ENCODE data around the gene MAU2. TPM values are rescaled to one million over a fixed set of nuclear protein-coding genes. Genes with fewer than 3 reads are reported as not detected.

MAU2 gene
- polyA plus RNA-seq, 1 donor from 2014 or later, result 48.3 TPM

- TF ChIP-seq REST (IDR thresholded peaks at IDR 0.05; ENCODE audit: borderline replicate concordance), result no peak
- no peak overlapping the region for H2AFZ ChIP-seq (ENCODE audit: low read depth, low read length)
- H3K9me3 ChIP-seq (ENCODE audit: low read length), result no peaks in the 10 kb centered on the region
- no peaks in the 10 kb centered on the region for H3F3A ChIP-seq (ENCODE audit: insufficient read depth, low read length, poor library complexity, severe bottlenecking)
- H3K27ac ChIP-seq (ENCODE audit: low read length), result no peak overlapping the region
- H3K9ac ChIP-seq (ENCODE audit: low read length), result no peak overlapping the region
- no peak overlapping the region for H3K4me2 ChIP-seq (ENCODE audit: low read length)
- no peaks in the 10 kb centered on the region for H4K20me1 ChIP-seq (ENCODE audit: insufficient read depth)
- H3K4me3 ChIP-seq (ENCODE audit: low read length), result no peak overlapping the region
- no peaks in the 10 kb centered on the region for H3K79me2 ChIP-seq (replicated peaks; ENCODE audit: insufficient read depth, low read length)
- no peaks in the 10 kb centered on the region for H3K27me3 ChIP-seq (ENCODE audit: insufficient read depth, low read depth, low read length)
- H3K36me3 ChIP-seq (ENCODE audit: insufficient read depth, low read length), result no peaks in the 10 kb centered on the region
- H3K9me2 ChIP-seq (ENCODE audit: insufficient read depth, low read length), result no peaks in the 10 kb centered on the region
These were observed 14.3 kb downstream of the MAU2 start for GRCh38 chr19:19334989-19335344.

- Histone ChIP-seq H3K36me3 (ENCODE audit: insufficient read depth, low read length) (no peaks in the 10 kb centered on the region), H3K4me3 (ENCODE audit: low read length) (no peak overlapping the region), H3K9me3 (ENCODE audit: low read length) (no peaks in the 10 kb centered on the region), H4K20me1 (ENCODE audit: insufficient read depth) (no peaks in the 10 kb centered on the region), H3K27ac (ENCODE audit: low read length) (no peak overlapping the region), H3F3A (ENCODE audit: insufficient read depth, low read length, poor library complexity, severe bottlenecking) (no peaks in the 10 kb centered on the region), H3K9me2 (ENCODE audit: insufficient read depth, low read length) (no peaks in the 10 kb centered on the region), H3K4me2 (ENCODE audit: low read length) (no peak overlapping the region), H2AFZ (ENCODE audit: low read depth, low read length) (no peak overlapping the region), H3K27me3 (ENCODE audit: insufficient read depth, low read depth, low read length) (no peaks in the 10 kb centered on the region), H3K9ac (ENCODE audit: low read length) (no peak overlapping the region), H3K79me2 (replicated peaks; ENCODE audit: insufficient read depth, low read length) (no peaks in the 10 kb centered on the region)
- TF ChIP-seq MXI1 (conservative IDR thresholded peaks at IDR 0.05; ENCODE audit: poor library complexity, severe bottlenecking) (no peak), SMC3 (conservative IDR thresholded peaks at IDR 0.05; ENCODE audit: poor library complexity) (no peak), POLR2AphosphoS5 (IDR thresholded peaks at IDR 0.05) (no peak), EZH2 (IDR thresholded peaks at IDR 0.05; ENCODE audit: borderline replicate concordance, insufficient read depth, low read length, poor library complexity, severe bottlenecking) (no peak), EP300 (conservative IDR thresholded peaks at IDR 0.05; ENCODE audit: poor library complexity, severe bottlenecking) (no peak), TAF1 (IDR thresholded peaks at IDR 0.05; ENCODE audit: low read depth) (no peak), RAD21 (conservative IDR thresholded peaks at IDR 0.05) (no peak), CTCF (IDR thresholded peaks at IDR 0.05; ENCODE audit: poor library complexity, severe bottlenecking) (no peak), REST (IDR thresholded peaks at IDR 0.05; ENCODE audit: borderline replicate concordance) (no peak)
These were observed 15.0 kb downstream of the MAU2 start for GRCh38 chr19:19335408-19336158.
